K562 (cell line): ENCODE measurements around the gene ANKH. TPM values are rescaled to one million over a fixed set of nuclear protein-coding genes. Genes with fewer than 3 reads are reported as not detected.
A peak's percentile ranks its signal among the peaks of the same experiment; 100 is the strongest.

Source experiments
- E2F8 ChIP-seq: fragments of 450-650 bp; IDR thresholded peaks from 2 replicates; pipeline ENCODE4 v1.7.1; 2018; ENCODE audit warnings: mild to moderate bottlenecking, low read depth; ENCODE audit not compliant: partially characterized antibody
- FIP1L1 ChIP-seq: fragments of 200-400 bp; formaldehyde crosslinking; IDR thresholded peaks from 2 replicates; pipeline ENCODE4 v1.6.1; 2018; ENCODE audit warnings: mild to moderate bottlenecking, low read depth, low read length; ENCODE audit not compliant: poor library complexity, severe bottlenecking
- GABPB1 ChIP-seq: sonication (generic); formaldehyde crosslinking; IDR thresholded peaks from 2 replicates; pipeline ENCODE4 v1.8.0; 2022; ENCODE audit warnings: mild to moderate bottlenecking, missing genetic modification reagents
- GATA2 ChIP-seq: sonication (generic); formaldehyde crosslinking; IDR thresholded peaks from 2 replicates; pipeline ENCODE4 v1.4.0; 2020; ENCODE audit warnings: mild to moderate bottlenecking, missing genetic modification reagents
- GTF2B ChIP-seq: IDR thresholded peaks from 2 replicates; pipeline ENCODE4 v1.6.1; 2011; ENCODE audit not compliant: insufficient read length; ENCODE audit errors: extremely low read depth
- HIVEP1 ChIP-seq: fragments of 250-450 bp; sonication (Bioruptor Pico); IDR thresholded peaks from 2 replicates; pipeline ENCODE4 v1.4.0; 2020; ENCODE audit warnings: mild to moderate bottlenecking
- PHF21A ChIP-seq: fragments of 450-650 bp; IDR thresholded peaks from 2 replicates; pipeline ENCODE4 v1.6.1; 2017; ENCODE audit warnings: low read depth, borderline replicate concordance
- XRCC4 ChIP-seq: IDR thresholded peaks from one replicate; pipeline ENCODE4 v1.6.1; 2011; ENCODE audit not compliant: insufficient read depth, insufficient read length; ENCODE audit errors: extremely low read depth
- ZBTB11 ChIP-seq, 3 experiments: fragments of 200-800 bp in 1 of 3; fragments of 250-450 bp in 1 of 3; fragments of 450-650 bp in 1 of 3; sonication (Bioruptor Pico) in 1 of 3; sonication (Bioruptor generic) in 1 of 3; formaldehyde crosslinking in 1 of 3; IDR thresholded peaks; 2 replicates each; pipeline versions ENCODE4 v1.6.1 to v1.8.0; 2016 to 2022; ENCODE audit warnings: mild to moderate bottlenecking in 2 of 3, missing genetic modification characterization in 2 of 3, missing compliant biosample characterization in 1 of 3, moderate library complexity in 1 of 3
- ZNF217 ChIP-seq: sonication (generic); formaldehyde crosslinking; IDR thresholded peaks from 2 replicates; pipeline ENCODE4 v1.8.0; 2022; ENCODE audit warnings: mild to moderate bottlenecking, missing genetic modification reagents
- ZNF589 ChIP-seq: fragments of 200-800 bp; sonication (Bioruptor generic); IDR thresholded peaks from 2 replicates; pipeline ENCODE4 v1.6.1; 2016; ENCODE audit warnings: low read depth, missing genetic modification characterization, missing compliant biosample characterization
- ZSCAN29 ChIP-seq: fragments of 450-650 bp; IDR thresholded peaks from 2 replicates; pipeline ENCODE4 v1.6.1; 2017
- polyA plus RNA-seq, 8 experiments: library from polyadenylated mRNA; depleted of rRNA in 4 of 8; stranded (reverse) in 5 of 8; unstranded in 3 of 8; fragments of >200 nt; fragmentation: Nextera tagmentation in 2 of 8; fragmentation: Illumina TruSeq in 1 of 8; extraction: Ambion mirVana in 2 of 8; extraction: Trizol in 1 of 8; gene quantifications; 2 replicates each; pipeline versions ENCODE4 v1.2.1 to v1.2.3, GENCODE V29; 2011 to 2014; ENCODE audit warnings: inconsistent platforms in 1 of 8, missing spikeins in 1 of 8
- total RNA-seq, 7 experiments: library from RNA; depleted of rRNA in 6 of 7; stranded (reverse); fragments of >200 nt in 6 of 7; fragmentation: Illumina TruSeq in 2 of 7; extraction: Trizol in 2 of 7; gene quantifications; 2 replicates each; pipeline versions ENCODE4 v1.2.1 to v1.2.3, GENCODE V29; 2011 to 2021; ENCODE audit warnings: low replicate concordance in 1 of 7
- TF ChIP-seq, protein P1 (sequence below): sonication (generic); formaldehyde crosslinking; IDR thresholded peaks from 2 replicates; pipeline ENCODE4 v1.8.0; 2022; ENCODE audit warnings: missing genetic modification reagents, mild to moderate bottlenecking, moderate library complexity, borderline replicate concordance
- TF ChIP-seq, protein P2 (sequence below), 2 experiments: fragments of 450-650 bp in 1 of 2; sonication (generic) in 1 of 2; formaldehyde crosslinking; conservative IDR thresholded peaks; 2 replicates each; pipeline versions ENCODE4 v1.4.0 to v1.8.1; 2020 to 2022; ENCODE audit warnings: mild to moderate bottlenecking in 1 of 2, missing genetic modification reagents in 1 of 2
- TF ChIP-seq, protein P3 (sequence below): fragments of 250-450 bp; sonication (Bioruptor Pico); IDR thresholded peaks from 2 replicates; pipeline ENCODE4 v1.8.0; 2022; ENCODE audit warnings: moderate library complexity, mild to moderate bottlenecking, inconsistent platforms

Gene ANKH
- total and polyA plus RNA-seq, 9 of the 15 experiments (the other 6 are each of a cell fraction or from before 2014, with no cell fraction given): 0.79 to 12.2 (median 4.5) TPM

GRCh38 chr5:14809369-14810155 is 62.0 kb downstream of the ANKH start (continued):
- TF ChIP-seq, protein P1, sequence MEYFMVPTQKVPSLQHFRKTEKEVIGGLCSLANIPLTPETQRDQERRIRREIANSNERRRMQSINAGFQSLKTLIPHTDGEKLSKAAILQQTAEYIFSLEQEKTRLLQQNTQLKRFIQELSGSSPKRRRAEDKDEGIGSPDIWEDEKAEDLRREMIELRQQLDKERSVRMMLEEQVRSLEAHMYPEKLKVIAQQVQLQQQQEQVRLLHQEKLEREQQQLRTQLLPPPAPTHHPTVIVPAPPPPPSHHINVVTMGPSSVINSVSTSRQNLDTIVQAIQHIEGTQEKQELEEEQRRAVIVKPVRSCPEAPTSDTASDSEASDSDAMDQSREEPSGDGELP (CRISPR knock-in tag): peak; percentile 67; the same call in 1 of the 2 replicates
- TF ChIP-seq GTF2B: no peak
- no peak for TF ChIP-seq E2F8
- TF ChIP-seq GATA2 (CRISPR knock-in tag): peak; percentile 56; the same call in 1 of the 2 replicates
- TF ChIP-seq, protein P2, sequence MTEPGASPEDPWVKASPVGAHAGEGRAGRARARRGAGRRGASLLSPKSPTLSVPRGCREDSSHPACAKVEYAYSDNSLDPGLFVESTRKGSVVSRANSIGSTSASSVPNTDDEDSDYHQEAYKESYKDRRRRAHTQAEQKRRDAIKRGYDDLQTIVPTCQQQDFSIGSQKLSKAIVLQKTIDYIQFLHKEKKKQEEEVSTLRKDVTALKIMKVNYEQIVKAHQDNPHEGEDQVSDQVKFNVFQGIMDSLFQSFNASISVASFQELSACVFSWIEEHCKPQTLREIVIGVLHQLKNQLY (CRISPR knock-in tag; conservative IDR thresholded peaks at IDR 0.05): no peak
- TF ChIP-seq XRCC4: no peak
- no peak for TF ChIP-seq ZSCAN29
- no peak for TF ChIP-seq HIVEP1
- TF ChIP-seq FIP1L1: no peak
- no peak for TF ChIP-seq ZNF217 (CRISPR knock-in tag)
- peak; percentile 76 for TF ChIP-seq GABPB1
- TF ChIP-seq, protein P3, sequence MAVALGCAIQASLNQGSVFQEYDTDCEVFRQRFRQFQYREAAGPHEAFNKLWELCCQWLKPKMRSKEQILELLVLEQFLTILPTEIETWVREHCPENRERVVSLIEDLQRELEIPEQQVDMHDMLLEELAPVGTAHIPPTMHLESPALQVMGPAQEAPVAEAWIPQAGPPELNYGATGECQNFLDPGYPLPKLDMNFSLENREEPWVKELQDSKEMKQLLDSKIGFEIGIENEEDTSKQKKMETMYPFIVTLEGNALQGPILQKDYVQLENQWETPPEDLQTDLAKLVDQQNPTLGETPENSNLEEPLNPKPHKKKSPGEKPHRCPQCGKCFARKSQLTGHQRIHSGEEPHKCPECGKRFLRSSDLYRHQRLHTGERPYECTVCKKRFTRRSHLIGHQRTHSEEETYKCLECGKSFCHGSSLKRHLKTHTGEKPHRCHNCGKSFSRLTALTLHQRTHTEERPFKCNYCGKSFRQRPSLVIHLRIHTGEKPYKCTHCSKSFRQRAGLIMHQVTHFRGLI (CRISPR knock-in tag): no peak
- peak; percentile 81; the same call in 1 of the 2 replicates for TF ChIP-seq ZNF589 (CRISPR knock-in tag)
- no peak for TF ChIP-seq PHF21A
- TF ChIP-seq ZBTB11 (CRISPR knock-in tag; IDR thresholded peaks at IDR 0.05): no peak
